ENCODE results near the gene FAM83B.
A peak's percentile ranks its signal among the peaks of the same experiment; 100 is the strongest.
"Not testable (repeated sequence)": the region's sequence is repeated elsewhere in the genome, so short reads cannot be mapped to it uniquely, and the experiment has no call there.

FAM83B gene

GRCh38 chr6:54897462-54898189 lies 51.1 kb downstream of the FAM83B start:
- DNase-seq (ENCODE audit: low spot score), result no peak

- no peak for DNase-seq (ENCODE audit: low spot score)
Observed at GRCh38 chr6:54898767-54899166, 52.2 kb downstream of the FAM83B start.

- DNase-seq (ENCODE audit: low spot score), result no peak
Observed at GRCh38 chr6:54899442-54899841, 52.9 kb downstream of the FAM83B start.

GRCh38 chr6:54899986-54900385 lies 53.4 kb downstream of the FAM83B start:
- no peak for DNase-seq (ENCODE audit: low spot score)

- no peak for DNase-seq (ENCODE audit: low spot score)
Observed at GRCh38 chr6:54900666-54901065, 54.1 kb downstream of the FAM83B start.

- no peak for DNase-seq (ENCODE audit: low spot score)
Observed at GRCh38 chr6:54903884-54904283, 57.3 kb downstream of the FAM83B start.

- DNase-seq (ENCODE audit: low spot score), result no peak
Observed at GRCh38 chr6:54907355-54907754, 60.8 kb downstream of the FAM83B start.

- DNase-seq (ENCODE audit: low spot score), result no peak
Observed at GRCh38 chr6:54909184-54909583, 62.6 kb downstream of the FAM83B start.

- DNase-seq (ENCODE audit: low spot score), result no peak
Observed at GRCh38 chr6:54910431-54910884, 63.9 kb downstream of the FAM83B start.

- DNase-seq (ENCODE audit: low spot score), result no peak
Observed at GRCh38 chr6:54910921-54911320, 64.3 kb downstream of the FAM83B start.

GRCh38 chr6:54913211-54913610 lies 66.6 kb downstream of the FAM83B start:
- no peak for DNase-seq (ENCODE audit: low spot score)

- peak; percentile 79 for DNase-seq (ENCODE audit: low spot score)
Observed at GRCh38 chr6:54916858-54917257, 70.3 kb downstream of the FAM83B start.

GRCh38 chr6:54920628-54921027 lies 74.1 kb downstream of the FAM83B start:
- no peak for DNase-seq (ENCODE audit: low spot score)

GRCh38 chr6:54921891-54922290 lies 75.3 kb downstream of the FAM83B start:
- no peak for DNase-seq (ENCODE audit: low spot score)

GRCh38 chr6:54929245-54929909 lies 82.8 kb downstream of the FAM83B start:
- DNase-seq (ENCODE audit: low spot score), result no peak

GRCh38 chr6:54932622-54933021 lies 86.1 kb downstream of the FAM83B start:
- DNase-seq (ENCODE audit: low spot score), result no peak

- peak; percentile 71 for DNase-seq (ENCODE audit: low spot score)
Observed at GRCh38 chr6:54935739-54936138, 89.2 kb downstream of the FAM83B start.

- no peak for DNase-seq (ENCODE audit: low spot score)
Observed at GRCh38 chr6:54937371-54937770, 90.8 kb downstream of the FAM83B start.

GRCh38 chr6:54957698-54958097 lies 111.1 kb downstream of the FAM83B start:
- no peak for DNase-seq (ENCODE audit: low spot score)

GRCh38 chr6:54958446-54958845 lies 111.9 kb downstream of the FAM83B start:
- no peak for DNase-seq (ENCODE audit: low spot score)

- no peak for DNase-seq (ENCODE audit: low spot score)
Observed at GRCh38 chr6:54959820-54960219, 113.2 kb downstream of the FAM83B start.

GRCh38 chr6:54961372-54961771 lies 114.8 kb downstream of the FAM83B start:
- DNase-seq (ENCODE audit: low spot score), result not testable (repeated sequence)

- DNase-seq (ENCODE audit: low spot score), result peak; percentile 40
Observed at GRCh38 chr6:54970337-54970736, 123.8 kb downstream of the FAM83B start.

- DNase-seq (ENCODE audit: low spot score), result no peak
Observed at GRCh38 chr6:54971825-54972224, 125.3 kb downstream of the FAM83B start.
